HG03159 (cell line): ENCODE measurements around the gene KCNK5.

ENCODE experiments used
- ATAC-seq: cut with Tn5 transposase; IDR thresholded peaks from one replicate; pipeline ENCODE4 v1.9.1; 2021; ENCODE audit warnings: mild to moderate bottlenecking, moderate library complexity; ENCODE audit not compliant: unreplicated experiment

Gene KCNK5

GRCh38 chr6:39243809-39244208 is 14.5 kb upstream of the KCNK5 start:
- ATAC-seq: no peak

GRCh38 chr6:39240155-39240757 is 11.0 kb upstream of the KCNK5 start:
- no peak for ATAC-seq

- no peak for ATAC-seq
Observed at GRCh38 chr6:39239527-39240154, 10.4 kb upstream of the KCNK5 start.

- no peak for ATAC-seq
Observed at GRCh38 chr6:39236742-39237141, 7.5 kb upstream of the KCNK5 start.

GRCh38 chr6:39233333-39233732 is 4.1 kb upstream of the KCNK5 start:
- no peak for ATAC-seq

- ATAC-seq: no peak
Observed at GRCh38 chr6:39231521-39232243, 2.4 kb upstream of the KCNK5 start.

GRCh38 chr6:39230654-39231035 is 1.4 kb upstream of the KCNK5 start:
- no peak for ATAC-seq

GRCh38 chr6:39228111-39228971 is 934 bp downstream of the KCNK5 start:
- no peak for ATAC-seq

- no peak for ATAC-seq
Observed at GRCh38 chr6:39227476-39227875, 1.8 kb downstream of the KCNK5 start.

GRCh38 chr6:39226639-39227329 is 2.5 kb downstream of the KCNK5 start:
- ATAC-seq: no peak

GRCh38 chr6:39225946-39226437 is 3.3 kb downstream of the KCNK5 start:
- ATAC-seq: no peak

GRCh38 chr6:39225543-39225942 is 3.7 kb downstream of the KCNK5 start:
- ATAC-seq: no peak

GRCh38 chr6:39224523-39225182 is 4.6 kb downstream of the KCNK5 start:
- no peak for ATAC-seq

GRCh38 chr6:39224011-39224410 is 5.3 kb downstream of the KCNK5 start:
- no peak for ATAC-seq

GRCh38 chr6:39223555-39223954 is 5.7 kb downstream of the KCNK5 start:
- no peak for ATAC-seq

GRCh38 chr6:39223061-39223460 is 6.2 kb downstream of the KCNK5 start:
- no peak for ATAC-seq

- no peak for ATAC-seq
Observed at GRCh38 chr6:39221779-39222641, 7.3 kb downstream of the KCNK5 start.

GRCh38 chr6:39221115-39221514 is 8.2 kb downstream of the KCNK5 start:
- no peak for ATAC-seq
